ENCODE measurements around the gene CTIF. TPM values are rescaled to one million over a fixed set of nuclear protein-coding genes. Genes with fewer than 3 reads are reported as not detected.

CTIF gene
- total and polyA plus RNA-seq, 2 donors (not counting 1 experiment from before 2014, with no cell fraction given) = 27.2 to 28.1 TPM

- Histone ChIP-seq H3K4me1 (ENCODE audit: control insufficient read depth, extremely low read depth, insufficient read depth, low read length) (peaks cover 16% of the 10 kb centered on the region), H3K27ac (ENCODE audit: insufficient read depth, low read length) (no peak overlapping the region), H3K36me3 (ENCODE audit: control insufficient read depth, insufficient read depth, low read length) (peaks cover 4% of the 10 kb centered on the region), H3K9me3 (ENCODE audit: control insufficient read depth, insufficient read depth, low read depth, low read length) (no peaks in the 10 kb centered on the region), H3K27me3 (ENCODE audit: control insufficient read depth, insufficient read depth, low read length) (no peaks in the 10 kb centered on the region), H3K79me2 (ENCODE audit: control insufficient read depth, insufficient read depth, low read length) (no peaks in the 10 kb centered on the region), H3K4me2 (ENCODE audit: extremely low read depth, insufficient read depth, low read length) (no peak overlapping the region), H3K4me3 (replicated peaks in 1 of 4; ENCODE audit: control extremely low read depth in 1 of 4, insufficient read depth in 1 of 4, low read depth in 3 of 4, low read length in 4 of 4) (no peak overlapping the region), H3K9ac (ENCODE audit: insufficient read depth, low read length) (no peak overlapping the region), H2AFZ (ENCODE audit: low read length) (no peak overlapping the region), H4K20me1 (ENCODE audit: control insufficient read depth, extremely low read depth, insufficient read depth, low read length) (no peaks in the 10 kb centered on the region)
- TF ChIP-seq EZH2 (IDR thresholded peaks at IDR 0.05; ENCODE audit: low read length, missing control alignments) = no peak
- DNase-seq (ENCODE audit: low read depth in 2 of 2) = no peak
These were observed 322.4 kb downstream of the CTIF start for GRCh38 chr18:48861181-48861708.

GRCh38 chr18:48862132-48862531 is 323.3 kb downstream of the CTIF start:
- Histone ChIP-seq H3K9me3 (ENCODE audit: control insufficient read depth, insufficient read depth, low read depth, low read length) (no peaks in the 10 kb centered on the region), H3K79me2 (ENCODE audit: control insufficient read depth, insufficient read depth, low read length) (no peaks in the 10 kb centered on the region), H3K36me3 (ENCODE audit: control insufficient read depth, insufficient read depth, low read length) (peaks cover 4% of the 10 kb centered on the region), H4K20me1 (ENCODE audit: control insufficient read depth, extremely low read depth, insufficient read depth, low read length) (no peaks in the 10 kb centered on the region), H3K4me2 (ENCODE audit: extremely low read depth, insufficient read depth, low read length) (no peak overlapping the region), H3K27ac (ENCODE audit: insufficient read depth, low read length) (no peak overlapping the region), H2AFZ (ENCODE audit: low read length) (no peak overlapping the region), H3K27me3 (ENCODE audit: control insufficient read depth, insufficient read depth, low read length) (no peaks in the 10 kb centered on the region), H3K9ac (ENCODE audit: insufficient read depth, low read length) (no peak overlapping the region), H3K4me3 (replicated peaks in 1 of 4; ENCODE audit: control extremely low read depth in 1 of 4, insufficient read depth in 1 of 4, low read depth in 3 of 4, low read length in 4 of 4) (no peak overlapping the region), H3K4me1 (ENCODE audit: control insufficient read depth, extremely low read depth, insufficient read depth, low read length) (peaks cover 16% of the 10 kb centered on the region)
- no peak for TF ChIP-seq CTCF (conservative IDR thresholded peaks at IDR 0.05 in 1 of 2, IDR thresholded peaks at IDR 0.05 in 1 of 2; ENCODE audit: low read depth in 1 of 2, low read length in 2 of 2)
- no peak for DNase-seq (ENCODE audit: low read depth in 2 of 2)

GRCh38 chr18:48862678-48863270 is 323.9 kb downstream of the CTIF start:
- Histone ChIP-seq H4K20me1 (ENCODE audit: control insufficient read depth, extremely low read depth, insufficient read depth, low read length) (no peaks in the 10 kb centered on the region), H3K36me3 (ENCODE audit: control insufficient read depth, insufficient read depth, low read length) (peaks cover 4% of the 10 kb centered on the region), H3K4me2 (ENCODE audit: extremely low read depth, insufficient read depth, low read length) (no peak overlapping the region), H3K9me3 (ENCODE audit: control insufficient read depth, insufficient read depth, low read depth, low read length) (no peaks in the 10 kb centered on the region), H3K27ac (ENCODE audit: insufficient read depth, low read length) (no peak overlapping the region), H3K27me3 (ENCODE audit: control insufficient read depth, insufficient read depth, low read length) (no peaks in the 10 kb centered on the region), H3K79me2 (ENCODE audit: control insufficient read depth, insufficient read depth, low read length) (no peaks in the 10 kb centered on the region), H3K4me3 (replicated peaks in 1 of 4; ENCODE audit: control extremely low read depth in 1 of 4, insufficient read depth in 1 of 4, low read depth in 3 of 4, low read length in 4 of 4) (no peak overlapping the region), H3K9ac (ENCODE audit: insufficient read depth, low read length) (no peak overlapping the region), H3K4me1 (ENCODE audit: control insufficient read depth, extremely low read depth, insufficient read depth, low read length) (peaks cover 16% of the 10 kb centered on the region), H2AFZ (ENCODE audit: low read length) (no peak overlapping the region)
- DNase-seq (ENCODE audit: low read depth in 2 of 2) = no peak
- TF ChIP-seq EZH2 (IDR thresholded peaks at IDR 0.05; ENCODE audit: low read length, missing control alignments) (no peak), CTCF (conservative IDR thresholded peaks at IDR 0.05 in 1 of 2, IDR thresholded peaks at IDR 0.05 in 1 of 2; ENCODE audit: low read depth in 1 of 2, low read length in 2 of 2) (no peak)
